LoVo (cell line): ENCODE measurements around the gene CCDC120.
A peak's percentile ranks its signal among the peaks of the same experiment; 100 is the strongest.

ENCODE experiments used
- DNase-seq: peaks from one replicate; pipeline ENCODE4 v3.0.0-alpha.2; 2016; ENCODE audit warnings: low spot score

CCDC120 gene

GRCh38 chrX:49063715-49064114, 4.9 kb downstream of the CCDC120 start:
- no peak for DNase-seq

- no peak for DNase-seq
These were observed 5.5 kb downstream of the CCDC120 start for GRCh38 chrX:49064303-49064702.

- DNase-seq = no peak
These were observed 5.9 kb downstream of the CCDC120 start for GRCh38 chrX:49064735-49065134.

GRCh38 chrX:49066278-49066677, 7.5 kb downstream of the CCDC120 start:
- no peak for DNase-seq

- no peak for DNase-seq
These were observed 7.9 kb downstream of the CCDC120 start for GRCh38 chrX:49066690-49067089.

- no peak for DNase-seq
These were observed 8.7 kb downstream of the CCDC120 start for GRCh38 chrX:49067285-49068120.

GRCh38 chrX:49069038-49069437, 10.2 kb downstream of the CCDC120 start:
- DNase-seq = no peak

- no peak for DNase-seq
These were observed 12.2 kb downstream of the CCDC120 start for GRCh38 chrX:49070988-49071387.

- no peak for DNase-seq
These were observed 13.3 kb downstream of the CCDC120 start for GRCh38 chrX:49071877-49072711.

GRCh38 chrX:49072712-49073095, 13.9 kb downstream of the CCDC120 start:
- no peak for DNase-seq

- DNase-seq = peak; percentile 4
These were observed 15.1 kb downstream of the CCDC120 start, which contains the start of gene PRAF2 for GRCh38 chrX:49073601-49074575. Gene PRAF2 (minus strand): TSS chrX:49074002. CDS start chrX:49073987, 15 bp downstream.

- DNase-seq = no peak
These were observed 16.5 kb downstream of the CCDC120 start for GRCh38 chrX:49075347-49075746.

GRCh38 chrX:49077941-49078340, 19.1 kb downstream of the CCDC120 start:
- DNase-seq = no peak

- DNase-seq = peak; percentile 58
These were observed 21.0 kb downstream of the CCDC120 start, which contains the start of gene WDR45 for GRCh38 chrX:49079489-49080428. Gene WDR45 (minus strand): TSS chrX:49079887. CDS start chrX:49078095, 1,792 bp downstream.

GRCh38 chrX:49082271-49082871, 23.6 kb downstream of the CCDC120 start:
- DNase-seq = no peak

- DNase-seq = no peak
These were observed 30.8 kb downstream of the CCDC120 start for GRCh38 chrX:49089553-49089952.

GRCh38 chrX:49096419-49096818, 37.6 kb downstream of the CCDC120 start:
- DNase-seq = no peak

GRCh38 chrX:49100704-49101628, 42.2 kb downstream of the CCDC120 start:
- peak; percentile 88 for DNase-seq

- no peak for DNase-seq
These were observed 42.8 kb downstream of the CCDC120 start for GRCh38 chrX:49101629-49101984.
